Anterior cingulate cortex (tissue), 58 donors: Measurements from ENCODE around the gene DPP9.
A peak's percentile ranks its signal among the peaks of the same experiment; 100 is the strongest.
"Not testable (repeated sequence)": the region's sequence is repeated elsewhere in the genome, so short reads cannot be mapped to it uniquely, and the experiment has no call there.

Experiments
- DNase-seq, 58 donors: peaks; one replicate each; lab custom pipeline; 2025; lab: John Stamatoyannopoulos, UW

Gene DPP9

DNA sequence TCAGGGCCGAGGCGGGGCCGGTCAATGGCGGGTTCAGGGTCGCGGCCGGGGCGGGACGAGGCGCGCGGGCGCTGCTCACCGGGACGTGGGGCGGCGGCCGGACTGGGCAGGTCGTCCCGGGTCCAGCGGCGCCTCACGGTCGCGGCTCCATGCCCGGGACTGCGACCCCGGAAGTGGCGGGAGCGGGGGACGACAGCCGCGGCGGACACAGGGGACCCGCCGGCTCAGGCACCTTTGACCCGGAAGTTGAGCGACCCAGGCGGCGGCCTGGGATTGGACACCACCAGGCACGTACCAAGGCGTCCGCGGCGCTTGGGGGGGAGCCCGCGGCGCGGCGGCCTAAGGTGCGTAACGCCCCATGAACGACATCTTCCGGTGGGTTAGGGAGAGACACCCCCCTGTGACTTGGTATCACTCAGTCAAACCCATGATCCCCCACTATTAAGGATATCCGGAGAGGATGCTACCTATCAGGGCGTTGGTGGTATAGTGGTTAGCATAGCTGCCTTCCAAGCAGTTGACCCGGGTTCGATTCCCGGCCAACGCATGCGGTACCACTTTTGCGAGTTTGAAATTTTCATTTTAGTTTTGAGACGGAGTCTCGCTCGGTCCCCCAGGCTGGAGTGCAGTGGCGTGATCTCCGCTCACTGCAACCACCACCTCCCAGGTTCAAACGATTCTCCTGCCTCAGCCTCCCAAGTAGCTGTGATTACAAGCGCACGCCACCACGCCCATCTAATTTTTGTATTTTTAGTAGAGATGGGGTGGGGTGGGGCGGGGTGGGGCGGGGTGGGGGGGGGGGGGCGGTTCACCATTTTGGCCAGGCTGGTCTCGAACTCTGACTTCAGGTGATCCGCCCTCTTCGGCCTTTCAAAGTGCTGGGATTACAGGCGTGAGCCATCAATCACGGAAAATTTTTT lies at the start of gene DPP9:
Gene DPP9 (minus strand): TSS at position 248 of the 920 bp plus-strand sequence. CDS start 3,936 bp downstream, outside the sequence.
- DNase-seq, result peak; percentile 64 to 99 (median 95)

DNA sequence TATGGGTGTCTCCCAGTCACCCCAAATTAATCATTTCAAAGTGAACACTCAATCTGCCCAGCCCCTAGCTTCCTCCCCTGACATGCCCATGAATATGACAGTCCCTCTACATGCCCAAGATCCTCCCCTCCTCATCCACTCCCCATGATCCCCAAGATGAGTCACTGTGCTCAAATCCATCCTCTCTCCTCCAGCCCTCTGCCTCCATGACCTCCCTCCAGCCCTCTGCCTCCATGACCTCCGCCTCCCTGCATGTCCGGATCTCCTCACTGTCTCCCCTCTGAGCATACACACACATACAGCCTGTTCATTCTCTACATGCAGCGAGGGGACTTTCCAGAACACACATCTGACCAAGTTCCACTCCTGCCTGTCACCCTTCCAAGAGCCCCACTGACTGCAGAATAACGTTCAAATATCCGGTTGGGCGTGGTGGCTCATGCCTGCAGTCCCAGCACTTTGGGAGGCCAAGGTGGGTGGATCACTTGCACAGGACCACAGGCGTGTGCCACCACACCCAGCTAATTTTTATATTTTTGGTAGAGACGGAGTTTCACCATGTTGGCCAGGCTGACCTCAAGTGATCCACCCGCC lies 49.5 kb upstream of the DPP9 start:
- no peak for DNase-seq

DNA sequence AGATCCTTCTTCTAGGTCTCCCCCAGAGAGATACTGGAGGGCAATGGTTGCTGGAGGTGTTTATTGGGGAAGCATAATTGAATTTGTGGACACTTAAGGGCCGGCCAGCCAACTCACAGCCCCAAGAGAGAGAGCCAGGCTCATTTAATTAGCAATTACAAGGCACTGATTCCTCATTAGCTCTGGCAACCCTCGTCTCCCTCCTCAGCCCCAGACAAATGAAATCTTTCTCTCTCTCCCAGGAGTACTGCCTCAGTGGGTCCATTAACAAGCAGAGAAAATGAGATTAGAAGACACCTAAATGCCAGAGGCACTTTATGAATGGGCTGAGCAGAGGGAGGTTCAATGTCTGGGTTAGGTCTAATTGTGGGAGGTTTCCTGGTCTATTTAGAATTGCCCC lies 48.9 kb upstream of the DPP9 start:
- no peak for DNase-seq

DNA sequence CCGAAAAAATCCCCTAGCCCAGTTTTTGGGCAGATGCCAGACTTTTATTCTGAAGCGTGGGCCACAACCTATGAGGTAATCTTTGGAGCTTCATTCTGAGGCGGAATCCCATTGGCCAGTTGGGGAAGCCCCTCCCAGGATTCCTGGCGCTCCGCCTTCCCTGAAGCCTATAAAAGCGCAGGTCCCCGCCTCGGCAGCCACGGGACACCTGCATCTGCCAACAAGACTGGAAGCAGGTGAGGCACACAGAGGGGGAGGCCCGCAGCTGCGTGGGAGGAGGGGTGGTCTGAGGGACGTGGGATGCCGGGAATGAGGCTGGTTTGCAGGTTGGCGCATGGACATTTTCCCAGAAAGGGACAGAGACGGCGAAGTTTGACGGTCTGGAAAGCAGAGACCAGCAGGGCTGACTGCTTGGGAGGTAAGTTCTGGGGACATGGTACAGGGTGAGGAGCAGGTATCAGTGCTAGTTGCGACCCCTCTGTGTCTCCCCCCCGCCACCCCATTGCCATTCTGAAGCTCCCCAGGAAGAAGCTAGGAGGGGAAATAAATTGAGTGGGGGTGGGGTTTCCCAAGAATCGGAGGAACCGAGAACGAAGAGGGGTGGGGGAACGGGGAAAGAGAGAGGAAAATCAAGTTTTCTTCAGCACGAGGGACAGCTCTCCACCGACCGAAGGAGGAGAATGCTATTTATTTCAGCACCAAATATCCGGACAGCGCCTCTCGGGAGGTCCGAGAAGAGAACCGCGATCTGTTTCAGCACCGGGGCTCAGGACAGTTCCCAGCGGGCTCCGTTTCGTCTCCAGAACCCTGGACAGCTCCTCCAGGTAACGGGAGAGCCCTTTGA lies 45.5 kb upstream of the DPP9 start:
- peak in 57 of 58 donors; percentile 5 to 92 (median 62) for DNase-seq

DNA sequence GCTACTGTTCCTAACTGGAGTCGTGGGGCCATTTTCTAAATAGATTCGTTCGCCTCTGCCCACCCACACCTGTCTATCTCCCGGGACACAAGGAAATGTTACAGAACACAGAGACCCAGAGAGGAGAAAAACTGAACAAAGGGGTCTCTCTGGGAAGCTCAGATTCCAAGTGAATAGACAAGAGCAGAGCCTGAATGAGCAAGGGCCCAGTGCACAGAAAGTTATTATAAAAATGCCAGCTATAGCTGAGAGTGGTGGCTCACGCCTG lies 40.7 kb upstream of the DPP9 start:
- DNase-seq, result no peak

DNA sequence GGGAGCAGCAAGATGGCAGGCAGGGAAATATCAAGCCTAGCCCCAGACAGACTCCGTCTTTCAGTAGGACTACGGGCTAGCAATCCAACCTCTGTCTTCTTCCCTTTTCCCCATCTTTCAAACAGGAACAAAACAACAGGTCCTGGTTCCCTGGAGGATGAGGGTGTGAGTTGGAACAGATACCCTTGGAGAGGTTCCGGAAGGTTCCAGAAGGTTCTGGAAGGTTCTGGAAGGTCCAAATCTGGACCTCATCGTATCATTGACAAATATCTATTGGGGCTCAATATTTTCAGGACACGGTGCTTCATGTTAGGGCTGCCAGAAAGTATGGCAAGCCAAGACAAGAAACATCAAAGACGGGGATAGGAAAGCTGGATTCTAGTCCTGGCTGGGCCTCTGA lies 39.4 kb upstream of the DPP9 start:
- DNase-seq, result no peak

DNA sequence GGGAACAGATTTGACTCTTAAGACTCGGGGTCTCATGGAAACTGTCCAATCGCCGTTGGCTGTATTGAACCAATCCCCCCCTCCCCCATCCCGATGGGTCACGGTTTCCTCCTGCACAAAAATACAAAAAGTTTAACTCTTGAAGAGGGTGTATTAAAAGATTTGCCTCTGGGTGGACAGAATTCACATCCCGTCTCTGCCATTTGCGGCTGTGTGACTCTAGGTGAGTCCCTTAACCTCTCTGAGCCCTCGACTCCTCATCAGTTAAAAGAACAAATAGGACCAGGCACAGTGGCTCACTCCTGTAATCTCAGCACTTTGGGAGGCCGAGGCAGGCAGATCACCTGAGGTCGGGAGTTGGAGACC lies 36.6 kb upstream of the DPP9 start:
- DNase-seq, result no peak

DNA sequence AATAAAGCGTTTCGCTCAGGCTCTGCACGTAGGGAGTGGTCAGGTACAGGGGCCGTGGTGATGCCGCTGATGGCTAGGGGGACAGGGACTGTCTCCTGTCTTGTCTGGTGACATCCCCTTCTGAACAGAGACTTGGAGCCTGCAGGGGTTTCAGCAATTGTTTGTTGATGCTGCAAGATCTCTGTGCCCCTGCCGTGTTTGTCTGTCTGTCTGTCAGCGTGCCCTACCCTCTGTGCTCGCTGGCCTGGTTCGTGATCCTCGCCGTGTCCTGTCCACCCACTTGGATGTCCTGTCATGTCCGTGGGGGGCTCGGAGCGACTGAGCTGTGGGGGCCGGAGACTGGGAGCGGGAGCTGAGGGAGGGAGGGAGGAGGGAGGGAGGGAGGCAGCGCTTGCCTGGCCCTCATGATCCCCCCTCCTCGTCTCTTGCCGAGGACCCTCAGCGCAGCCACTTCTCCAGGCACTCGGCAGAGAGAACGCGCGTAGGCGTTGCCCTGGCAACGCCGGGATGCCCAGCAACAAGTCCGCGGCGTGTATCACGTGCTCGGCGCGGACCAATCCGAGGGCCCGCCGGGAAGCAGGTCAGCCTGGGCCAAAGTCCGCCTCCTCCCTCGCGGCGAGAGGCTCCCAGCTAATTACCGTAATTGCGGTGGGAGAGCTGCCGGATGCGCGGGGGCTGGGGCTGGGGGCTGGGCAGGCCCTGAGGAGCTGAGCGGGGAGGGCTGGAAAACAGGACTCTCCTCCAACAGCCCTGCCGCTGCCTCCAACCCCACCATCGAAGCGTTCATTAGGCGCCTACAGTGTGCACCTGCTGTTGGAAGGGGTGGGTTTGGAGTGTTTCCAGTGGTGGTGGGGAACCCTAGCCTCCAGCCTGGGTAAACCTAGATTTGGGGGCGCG lies 36.0 kb upstream of the DPP9 start:
- peak; percentile 30 to 95 (median 88) for DNase-seq

DNA sequence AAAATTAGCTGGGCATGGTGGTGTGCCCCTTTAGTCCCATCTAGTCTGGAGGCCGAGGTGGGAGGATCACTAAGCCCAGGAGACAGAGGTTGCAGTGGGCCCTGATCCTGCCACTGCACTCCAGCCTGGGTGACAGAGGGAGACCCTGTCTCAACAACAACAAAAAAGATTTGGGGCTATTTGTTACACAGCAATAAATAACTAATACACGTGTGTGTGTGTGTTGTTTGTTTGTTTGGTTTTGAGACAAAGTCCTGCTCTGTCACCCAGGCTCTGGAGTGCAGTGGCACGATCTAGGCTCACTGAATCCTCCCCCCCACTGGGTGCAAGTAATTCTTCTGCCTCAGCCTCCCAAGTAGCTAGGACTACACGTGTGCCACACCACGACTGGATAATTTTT lies 35.0 kb upstream of the DPP9 start:
- no peak for DNase-seq

DNA sequence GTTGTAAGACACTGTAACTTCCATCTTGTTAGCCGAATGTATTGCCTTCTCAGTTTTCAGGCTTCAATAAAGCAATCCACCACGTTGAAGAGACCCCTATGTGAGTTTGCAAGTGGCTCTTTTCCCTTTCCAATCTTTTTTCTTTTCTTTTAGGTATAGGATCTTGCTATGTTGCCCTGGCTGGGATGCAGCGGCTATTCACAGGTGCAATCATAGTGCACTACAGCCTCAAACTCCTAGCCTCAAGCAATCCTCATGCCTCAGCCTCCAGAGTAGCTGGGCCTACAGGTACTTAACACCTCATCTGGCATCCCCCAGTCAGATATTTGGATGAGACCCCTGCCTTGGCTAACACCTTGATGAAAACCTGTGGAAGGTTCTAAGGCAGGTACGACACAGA lies 34.4 kb upstream of the DPP9 start:
- DNase-seq, result no peak

DNA sequence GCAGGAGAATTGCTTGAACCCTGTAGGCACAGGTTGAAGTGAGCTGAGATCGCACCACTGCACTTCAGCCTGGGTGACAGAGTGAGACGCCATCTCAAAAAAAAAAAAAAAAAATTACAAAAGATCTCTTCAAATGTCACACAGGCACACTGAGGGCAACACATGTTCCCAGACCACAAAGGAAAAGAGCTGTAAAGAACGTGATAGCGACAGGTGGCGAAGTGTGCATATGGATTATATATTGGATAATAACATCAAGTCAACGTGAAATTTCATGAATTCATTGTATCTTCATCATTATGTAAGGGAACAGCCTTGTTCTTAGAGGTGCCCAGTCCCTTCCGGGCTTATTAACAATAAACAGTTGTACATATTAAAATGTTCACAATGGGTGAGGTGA lies 31.8 kb upstream of the DPP9 start:
- DNase-seq, result no peak

DNA sequence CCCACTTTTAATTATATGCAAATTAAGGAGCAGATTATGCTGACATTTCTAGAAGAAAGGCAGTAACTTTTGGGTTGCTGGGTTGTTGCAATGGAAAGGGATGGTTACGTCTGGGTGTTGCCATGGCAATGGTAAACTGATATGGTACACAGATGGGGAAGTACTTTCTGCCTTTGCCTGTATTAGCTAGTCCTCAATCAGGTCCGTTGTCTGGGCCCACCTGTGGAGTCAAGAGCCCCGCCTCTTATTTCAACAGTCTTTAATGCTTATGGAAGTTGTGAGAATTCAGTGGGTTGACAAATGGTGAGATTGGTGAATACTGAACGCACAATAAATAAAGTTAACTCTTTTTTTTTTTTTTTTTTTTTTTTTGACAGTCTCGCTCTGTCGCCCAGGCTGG lies 30.6 kb upstream of the DPP9 start:
- DNase-seq, result no peak

DNA sequence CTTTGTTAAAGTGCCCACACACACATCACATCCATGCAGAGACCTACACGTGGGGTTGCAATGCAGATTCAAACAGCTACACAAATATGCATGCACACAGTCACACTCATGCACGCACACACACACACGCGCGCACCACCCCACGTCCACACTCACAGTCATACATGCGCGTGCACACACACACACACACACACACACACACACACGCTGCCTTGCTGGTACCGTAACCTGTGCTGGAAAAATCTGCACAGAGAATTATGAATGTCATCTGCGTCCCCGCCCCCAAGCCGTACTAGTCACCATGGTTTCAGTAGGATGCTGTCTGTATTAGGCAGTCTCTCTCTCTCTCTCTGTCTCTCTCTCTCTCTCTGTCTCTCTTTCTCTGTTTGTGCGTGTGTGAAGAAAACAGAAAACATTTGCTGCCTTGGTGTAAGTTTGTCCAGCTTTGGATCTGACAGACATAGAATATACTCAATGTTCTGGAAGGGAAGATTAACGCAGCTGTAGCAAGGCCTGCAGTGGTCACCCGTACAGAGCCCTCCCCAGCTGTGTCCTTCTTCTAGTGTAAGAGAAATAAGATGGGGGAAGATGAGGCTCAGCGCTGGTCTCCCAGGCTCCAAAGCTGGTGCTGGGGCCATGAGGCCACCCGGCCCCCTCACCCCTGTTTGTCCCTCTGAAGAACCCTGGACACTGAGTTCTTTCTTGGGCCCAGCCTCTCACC lies 26.4 kb upstream of the DPP9 start:
- DNase-seq, result peak in 22 of 58 donors; percentile 2 to 62 (median 22)

DNA sequence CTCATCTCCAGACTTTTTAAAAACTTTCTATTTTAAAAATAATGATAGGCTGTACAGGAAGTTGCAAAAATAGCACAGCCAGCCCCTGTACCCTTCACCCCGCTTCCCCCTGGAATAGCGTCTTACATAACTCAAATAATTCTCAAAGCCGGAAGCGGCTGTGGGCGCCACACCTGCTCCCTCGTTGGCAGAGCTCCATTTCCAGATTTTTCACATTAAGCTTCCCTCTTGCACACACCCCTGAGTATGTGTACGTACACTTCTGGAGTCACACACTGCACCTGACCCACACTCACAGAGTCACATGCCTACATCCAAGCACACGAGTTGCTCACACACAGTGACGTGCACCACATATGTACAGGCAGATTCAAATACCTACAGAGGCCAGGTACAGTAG lies 24.9 kb upstream of the DPP9 start:
- peak in 6 of 58 donors; percentile 5 to 44 (median 12) for DNase-seq

DNA sequence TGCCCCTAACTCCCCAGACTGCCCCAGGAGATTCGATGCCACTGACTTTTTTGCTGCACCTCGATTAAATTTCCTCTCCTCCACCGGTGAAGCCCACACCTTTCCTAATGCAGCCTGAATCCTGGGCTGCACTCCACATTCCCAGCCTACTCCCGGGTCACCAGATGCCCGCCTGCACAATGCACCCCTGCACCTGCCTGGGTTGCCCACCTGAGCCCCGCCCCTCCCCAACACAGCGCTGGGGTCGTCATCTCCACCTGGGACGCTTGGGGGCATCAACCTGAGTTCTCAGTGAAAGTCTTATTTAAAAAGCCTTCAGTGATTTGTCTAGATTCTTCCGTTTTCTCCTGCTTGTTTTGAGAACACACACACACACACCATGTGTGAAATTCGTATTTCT lies 24.5 kb upstream of the DPP9 start:
- DNase-seq, result no peak

DNA sequence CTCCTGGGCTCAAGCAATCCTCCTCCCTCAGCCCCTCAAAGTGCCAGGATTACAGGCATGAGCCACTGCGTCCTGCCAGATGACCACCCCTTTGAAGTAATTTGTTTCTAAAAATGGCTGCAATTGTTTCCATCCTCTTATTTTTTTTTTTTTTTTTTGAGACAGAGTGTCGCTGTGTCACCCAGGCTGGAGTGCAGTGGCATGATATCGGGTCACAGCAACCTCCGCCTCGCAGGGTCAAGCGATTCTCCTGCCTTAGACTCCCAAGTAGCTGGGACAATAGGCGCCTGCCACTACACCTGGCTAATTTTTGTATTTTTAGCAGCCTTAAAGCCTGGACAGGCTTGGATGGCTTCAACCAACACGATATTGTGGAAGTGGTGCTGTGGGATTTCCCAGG lies 22.3 kb upstream of the DPP9 start:
- no peak for DNase-seq

DNA sequence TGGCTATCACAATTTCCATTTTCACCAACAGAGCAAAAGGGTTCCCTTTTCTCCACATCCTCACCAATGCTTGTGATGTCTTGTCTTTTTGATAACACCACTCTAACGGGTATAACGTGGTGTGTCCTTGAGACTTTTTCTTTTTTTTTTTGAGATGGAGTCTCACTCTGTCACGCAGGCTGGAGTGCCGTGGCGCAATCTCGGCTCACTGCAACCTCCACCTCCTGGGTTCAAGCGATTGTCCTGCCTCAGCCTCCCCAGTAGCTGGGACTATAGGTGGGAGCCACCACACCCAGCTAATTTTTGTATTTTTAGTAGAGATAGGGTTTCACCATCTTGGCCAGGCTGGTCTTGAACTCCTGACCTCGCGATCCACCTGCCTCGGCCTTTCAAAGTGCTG lies 21.5 kb upstream of the DPP9 start:
- DNase-seq, result not testable (repeated sequence)

DNA sequence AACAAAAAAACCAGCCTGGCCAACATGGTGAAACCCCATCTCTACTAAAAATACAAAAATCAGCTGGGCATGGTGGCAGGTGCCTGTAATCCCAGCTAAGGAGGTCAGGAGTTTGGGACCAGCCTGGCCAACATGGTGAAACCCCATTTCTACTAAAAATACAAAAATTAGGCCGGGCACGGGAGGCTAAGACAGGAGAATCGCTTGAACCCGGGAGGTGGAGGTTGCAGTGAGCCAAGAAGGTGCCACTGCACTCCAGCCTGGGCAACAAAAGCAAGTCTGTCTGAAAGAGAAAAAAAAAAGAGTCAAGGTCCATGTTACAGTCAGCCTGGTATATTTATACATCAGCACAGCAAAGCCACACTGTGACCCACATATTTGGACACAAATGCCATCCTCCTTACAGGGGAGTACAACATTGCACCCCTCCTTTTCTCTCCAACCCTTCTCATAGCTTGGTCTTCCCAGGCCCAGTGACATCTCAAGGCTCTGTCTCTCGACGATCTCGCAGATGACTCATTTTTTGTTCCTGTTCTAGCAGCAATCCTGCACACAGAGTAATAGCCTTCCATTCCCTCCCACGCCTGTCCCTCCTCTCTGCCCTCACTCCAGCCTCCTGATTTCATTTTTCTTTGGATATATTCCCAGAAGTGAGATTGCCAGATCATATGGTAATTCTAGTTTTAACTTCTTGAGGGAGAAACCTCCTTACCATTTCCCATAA lies 21.0 kb upstream of the DPP9 start:
- peak in 20 of 58 donors; percentile 3 to 74 (median 36) for DNase-seq
